Ovary (tissue), 9 donors: Measurements from ENCODE around the gene CEP120. TPM values are rescaled to one million over a fixed set of nuclear protein-coding genes. Genes with fewer than 3 reads are reported as not detected.
"Not testable (repeated sequence)": the region's sequence is repeated elsewhere in the genome, so short reads cannot be mapped to it uniquely, and the experiment has no call there.

Experiments
- DNase-seq, 5 donors: peaks; one replicate each; pipeline ENCODE4 v3.0.0-alpha.2; 2019 to 2020
- H3K27ac ChIP-seq, 2 donors: fragments of 200-600 bp; one replicate each; pipeline versions ENCODE4 v1.5.1 to v1.8.0; 2019 to 2022
- H3K27me3 ChIP-seq: fragments of 200-600 bp; one replicate; pipeline ENCODE4 v1.8.0; 2022
- H3K36me3 ChIP-seq: fragments of 200-600 bp; sonication (generic); one replicate; pipeline ENCODE4 v1.5.1; 2019
- H3K4me1 ChIP-seq: one replicate; pipeline ENCODE4 v1.8.1; 2013; ENCODE audit warnings: mild to moderate bottlenecking, moderate library complexity; ENCODE audit not compliant: insufficient read depth
- H3K4me3 ChIP-seq: fragments of 200-600 bp; sonication (generic); one replicate; pipeline ENCODE4 v1.5.1; 2017
- H3K9me3 ChIP-seq, 2 donors: fragments of 200-600 bp in 1 of 2; sonication (generic) in 1 of 2; one replicate each; pipeline versions ENCODE4 v1.5.1 to v1.8.1; 2013 to 2019; ENCODE audit warnings: mild to moderate bottlenecking in 1 of 2, moderate library complexity in 1 of 2
- CTCF ChIP-seq, 3 donors: fragments of 450-650 bp in 2 of 3; fragments of 200-600 bp in 1 of 3; IDR thresholded peaks; one replicate each; pipeline versions ENCODE4 v1.5.1 to v1.8.0; 2016 to 2022; ENCODE audit warnings: antibody characterized with exemption in 3 of 3, mild to moderate bottlenecking in 1 of 3
- EP300 ChIP-seq: sonication (generic); formaldehyde crosslinking; IDR thresholded peaks from one replicate; pipeline ENCODE4 v1.6.1; 2017; ENCODE audit warnings: antibody characterized with exemption
- POLR2A ChIP-seq: fragments of 450-650 bp; IDR thresholded peaks from one replicate; pipeline ENCODE4 v1.6.1; 2017; ENCODE audit warnings: antibody characterized with exemption, mild to moderate bottlenecking, moderate library complexity
- WGBS, 3 donors: extraction: QIAGEN DNeasy Blood & Tissue Kit in 1 of 3; methylation state at CpG; one replicate each; pipeline versions ENCODE4 v1.1.5 to v1.1.7; 2013 to 2017; 5-methylcytosine and 5-hydroxymethylcytosine counted together
- intact Hi-C, 4 donors: fragments of 100-400 bp; cut with DNase I; formaldehyde crosslinking; loops; one replicate each; pipeline versions ENCODE4 v1.11.0 to v1.15.1; 2022 to 2023
- polyA plus RNA-seq, 2 donors: library from polyadenylated mRNA; stranded (reverse); fragments of 200-250 nt in 1 of 2; fragments of 350-450 nt in 1 of 2; fragmentation: Illumina TruSeq in 1 of 2; extraction: RNeasy Lipid Tissue Mini Kit (QIAGEN cat#74804) in 1 of 2; gene quantifications; one replicate each; pipeline ENCODE4 v1.2.3, GENCODE V29; 2013 to 2014
- total RNA-seq, 7 donors: library from RNA; depleted of rRNA in 2 of 7; stranded (reverse); fragments of >200 nt in 2 of 7; fragmentation: NEBNext Ultra II Directional in 3 of 7; extraction: Animal tissue kit (Norgen Biotek cat#: 25700) in 3 of 7; gene quantifications; one replicate each; pipeline versions ENCODE4 v1.1.0 to v1.2.4, GENCODE V29; 2016 to 2023
- donor health status: DM: no; HTN: no; CAD: no; lungs with moderate emphysema.
- donor health status: DM: no; HTN: no; CAD: no.
- donor health status: Bipolar disorder and iron deficiency.
- donor health status: DM: yes; HTN: yes; CAD: no.
- donor health status: DM: no; HTN: no; CAD: no.
- donor health status: DM: yes; HTN: yes; CAD: no.

Gene CEP120
- total and polyA plus RNA-seq, 9 donors = 15.3 to 33.0 (median 28.9) TPM

- no peak overlapping the region for H3K27ac ChIP-seq
- no peaks in the 10 kb centered on the region for H3K27me3 ChIP-seq
- H3K4me3 ChIP-seq = no peak overlapping the region
- no peaks in the 10 kb centered on the region for H3K4me1 ChIP-seq
- WGBS, 3 donors = 22 to 33% (median 23%) methylated on average over 4 of the region's 4 CpGs
- intact Hi-C loops = loop anchor here in 2 of 4 donors (10.0 kb wide), 2 partner anchors 310 to 1160 kb away; partner anchors contain the start of gene PPIC (in 1 of the 2)
- TF ChIP-seq CTCF (IDR thresholded peaks at IDR 0.05) (peak; percentile 37 to 61 (median 52)), EP300 (no peak)
- peak; percentile 20 to 45 (median 23) for DNase-seq
- no peaks in the 10 kb centered on the region for H3K36me3 ChIP-seq
- H3K9me3 ChIP-seq = no peaks in the 10 kb centered on the region
Measured at GRCh38 chr5:123344816-123345426, 78.3 kb downstream of the CEP120 start.

DNA sequence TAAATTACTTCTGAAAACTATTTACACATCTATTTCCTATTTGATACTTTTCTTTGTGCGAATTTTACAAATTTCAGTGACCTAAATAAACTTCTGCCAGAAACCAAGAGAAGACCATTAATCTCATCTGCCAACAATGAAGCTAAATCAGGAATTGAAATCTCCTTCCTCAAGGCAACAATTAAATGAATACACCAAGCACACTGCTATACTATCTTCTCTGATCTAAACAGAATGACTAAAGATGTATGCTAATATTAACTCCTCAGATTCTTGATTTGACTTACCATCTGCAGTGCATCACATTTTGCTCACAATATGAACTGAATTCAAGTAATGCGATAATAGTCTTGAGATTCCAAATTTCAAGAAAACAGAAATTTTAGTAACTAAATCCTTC, 82.3 kb downstream of the CEP120 start:
- Histone ChIP-seq H3K9me3 (no peaks in the 10 kb centered on the region), H3K27ac (no peak overlapping the region), H3K4me3 (no peak overlapping the region), H3K36me3 (no peaks in the 10 kb centered on the region), H3K4me1 (no peaks in the 10 kb centered on the region), H3K27me3 (no peaks in the 10 kb centered on the region)
- no peak for DNase-seq
- TF ChIP-seq EP300 = no peak
- no peak for TF ChIP-seq CTCF (IDR thresholded peaks at IDR 0.05)
- TF ChIP-seq POLR2A = no peak
- intact Hi-C loops = loop anchor here in 2 of 4 donors (10.0 kb wide), 2 partner anchors 306 to 1156 kb away; partner anchors contain the start of gene PPIC (in 1 of the 2)
- WGBS, 3 donors = 65 to 93% (median 83%) methylated on average over 2 of the region's 2 CpGs

GRCh38 chr5:123308377-123308776, 114.8 kb downstream of the CEP120 start:
- H3K36me3 ChIP-seq, DNase-seq, H3K27ac ChIP-seq, intact Hi-C loops, H3K4me1 ChIP-seq, H3K9me3 ChIP-seq, H3K27me3 ChIP-seq, H3K4me3 ChIP-seq: not testable (repeated sequence)
- 86 to 91% (median 91%) methylated on average over 9 of the region's 9 CpGs for WGBS, 3 donors

DNA sequence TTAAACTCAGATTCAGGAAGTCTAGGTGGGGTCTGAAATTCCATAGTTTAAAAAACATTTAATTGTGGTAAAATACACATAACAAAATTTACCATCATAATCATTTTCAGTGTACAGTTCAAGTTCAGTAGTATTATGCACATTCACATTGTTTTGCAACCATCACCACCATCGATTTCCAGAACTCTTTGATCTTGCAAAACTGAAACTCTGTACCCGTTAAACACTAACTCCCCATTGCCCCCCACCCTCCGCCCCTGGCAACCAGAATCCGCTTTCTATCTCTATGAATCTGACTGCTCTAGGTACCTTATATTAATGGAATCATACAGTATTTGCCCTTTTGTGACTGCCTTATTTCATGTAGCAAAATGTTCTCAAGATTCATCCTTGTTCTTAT, 117.5 kb downstream of the CEP120 start:
- Histone ChIP-seq H3K4me3 (no peak overlapping the region), H3K4me1 (no peaks in the 10 kb centered on the region), H3K36me3 (no peaks in the 10 kb centered on the region), H3K27me3 (no peaks in the 10 kb centered on the region), H3K27ac (no peak overlapping the region), H3K9me3 (no peaks in the 10 kb centered on the region)
- TF ChIP-seq EP300 (no peak), CTCF (IDR thresholded peaks at IDR 0.05) (no peak), POLR2A (no peak)
- no peak for DNase-seq
- intact Hi-C loops = no loop called here
- 89 to 90% (median 90%) methylated on average over 4 of the region's 4 CpGs for WGBS, 3 donors

- H3K27ac ChIP-seq = no peak overlapping the region
- H3K27me3 ChIP-seq = no peaks in the 10 kb centered on the region
- H3K4me1 ChIP-seq = no peaks in the 10 kb centered on the region
- no peaks in the 10 kb centered on the region for H3K9me3 ChIP-seq
- TF ChIP-seq CTCF (IDR thresholded peaks at IDR 0.05) (no peak), EP300 (no peak), POLR2A (no peak)
- intact Hi-C loops = no loop called here
- DNase-seq = no peak
- H3K4me3 ChIP-seq = no peak overlapping the region
- H3K36me3 ChIP-seq = no peaks in the 10 kb centered on the region
Measured at GRCh38 chr5:123304777-123305316, 118.4 kb downstream of the CEP120 start.
